GM23338 (cell line): ENCODE data around the gene TPRX1. TPM values are rescaled to one million over a fixed set of nuclear protein-coding genes. Genes with fewer than 3 reads are reported as not detected.
"Not testable (repeated sequence)": the region's sequence is repeated elsewhere in the genome, so short reads cannot be mapped to it uniquely, and the experiment has no call there.

Source experiments
- ATAC-seq: fragments of 200-7000 bp; cut with Tn5 transposase; 3 replicates; pipeline ENCODE4 v1.9.1; 2020
- DNase-seq: peaks from one replicate; pipeline ENCODE4 v3.0.0-alpha.2; 2015; ENCODE audit warnings: low spot score
- H2AFZ ChIP-seq: fragments of 200-600 bp; sonication (generic); 2 replicates; pipeline ENCODE4 v1.8.0; 2016; ENCODE audit warnings: antibody characterized with exemption, mild to moderate bottlenecking, moderate library complexity
- H3F3A ChIP-seq: fragments of 200-600 bp; sonication (generic); replicated peaks from 2 replicates; pipeline ENCODE4 v1.8.0; 2017; ENCODE audit warnings: antibody characterized with exemption, mixed run types, low read depth
- H3K27ac ChIP-seq: fragments of 200-600 bp; sonication (generic); 2 replicates; pipeline ENCODE4 v1.6.1; 2016; ENCODE audit warnings: low read depth
- H3K27me3 ChIP-seq: fragments of 200-600 bp; sonication (generic); 2 replicates; pipeline ENCODE4 v1.8.0; 2016; ENCODE audit warnings: mild to moderate bottlenecking, mixed run types, moderate library complexity; ENCODE audit not compliant: insufficient read depth
- H3K36me3 ChIP-seq: fragments of 200-600 bp; sonication (generic); 2 replicates; pipeline ENCODE4 v1.8.0; 2016; ENCODE audit warnings: mild to moderate bottlenecking; ENCODE audit not compliant: insufficient read depth
- H3K4me1 ChIP-seq: fragments of 200-600 bp; sonication (generic); 2 replicates; pipeline ENCODE4 v1.8.0; 2016; ENCODE audit warnings: mild to moderate bottlenecking, moderate library complexity; ENCODE audit not compliant: insufficient read depth
- H3K4me2 ChIP-seq: fragments of 200-600 bp; sonication (generic); 2 replicates; pipeline ENCODE4 v1.7.1; 2017; ENCODE audit warnings: mixed run types
- H3K4me3 ChIP-seq: fragments of 200-600 bp; sonication (generic); 2 replicates; pipeline ENCODE4 v1.6.1; 2016; ENCODE audit warnings: mixed run types
- H3K79me2 ChIP-seq: fragments of 200-600 bp; sonication (generic); replicated peaks from 2 replicates; pipeline ENCODE4 v1.8.0; 2017; ENCODE audit warnings: mild to moderate bottlenecking; ENCODE audit not compliant: insufficient read depth
- H3K9me2 ChIP-seq: fragments of 200-600 bp; sonication (generic); 2 replicates; pipeline ENCODE4 v1.8.0; 2017; ENCODE audit not compliant: insufficient read depth
- H4K20me1 ChIP-seq: fragments of 200-600 bp; sonication (generic); replicated peaks from 2 replicates; pipeline ENCODE4 v1.8.0; 2017; ENCODE audit warnings: mild to moderate bottlenecking; ENCODE audit not compliant: insufficient read depth
- H3K27ac Mint-ChIP-seq: 2 replicates; pipeline ENCODE4 v1.8.0; 2020; ENCODE audit warnings: inconsistent platforms, mild to moderate bottlenecking, moderate library complexity, mixed read lengths
- H3K27me3 Mint-ChIP-seq: 3 replicates; pipeline ENCODE4 v1.8.0; 2022; ENCODE audit warnings: low read depth, mild to moderate bottlenecking, moderate library complexity, mixed read lengths, inconsistent platforms; ENCODE audit not compliant: insufficient read depth, poor library complexity
- H3K36me3 Mint-ChIP-seq: 3 replicates; pipeline ENCODE4 v1.8.0; 2021; ENCODE audit warnings: low read depth, mild to moderate bottlenecking, inconsistent platforms, moderate library complexity, mixed read lengths
- H3K4me1 Mint-ChIP-seq: 3 replicates; pipeline ENCODE4 v1.8.0; 2020; ENCODE audit warnings: mild to moderate bottlenecking, inconsistent platforms, mixed read lengths
- H3K4me3 Mint-ChIP-seq: 3 replicates; pipeline ENCODE4 v1.8.0; 2021; ENCODE audit warnings: moderate library complexity, mild to moderate bottlenecking, inconsistent platforms, mixed read lengths
- H3K9me3 Mint-ChIP-seq: 3 replicates; pipeline ENCODE4 v1.8.0; 2020; ENCODE audit warnings: moderate library complexity, mild to moderate bottlenecking, inconsistent platforms, mixed read lengths
- CREB1 ChIP-seq: fragments of 250-450 bp; sonication (Bioruptor Pico); IDR thresholded peaks from 2 replicates; pipeline ENCODE4 v1.5.0; 2020; ENCODE audit warnings: low read depth, mild to moderate bottlenecking, moderate library complexity
- ETS1 ChIP-seq: IDR thresholded peaks from 2 replicates; pipeline ENCODE4 v1.6.1; 2016; ENCODE audit warnings: antibody characterized with exemption
- EZH2 ChIP-seq: fragments of 200-600 bp; sonication (generic); IDR thresholded peaks from one replicate; pipeline ENCODE4 v1.8.0; 2017; ENCODE audit warnings: antibody characterized with exemption, mild to moderate bottlenecking, low read depth; ENCODE audit not compliant: unreplicated experiment
- NANOG ChIP-seq: IDR thresholded peaks from 2 replicates; pipeline ENCODE4 v1.6.1; 2016; ENCODE audit warnings: antibody characterized with exemption, borderline replicate concordance
- REST ChIP-seq: IDR thresholded peaks from one replicate; pipeline ENCODE4 v1.6.1; 2018; ENCODE audit warnings: antibody characterized with exemption; ENCODE audit not compliant: unreplicated experiment
- ZNF114 ChIP-seq: fragments of 250-450 bp; sonication (Bioruptor Pico); IDR thresholded peaks from 2 replicates; pipeline ENCODE4 v1.5.0; 2020; ENCODE audit warnings: mild to moderate bottlenecking, moderate library complexity
- ZNF462 ChIP-seq: fragments of 250-450 bp; sonication (Bioruptor Pico); IDR thresholded peaks from 2 replicates; pipeline ENCODE4 v1.5.0; 2020; ENCODE audit warnings: mild to moderate bottlenecking, moderate library complexity
- polyA plus RNA-seq: library from polyadenylated mRNA; unstranded; fragments of >200 nt; fragmentation: Nextera tagmentation; extraction: Ambion mirVana; gene quantifications from 2 replicates; pipeline ENCODE4 v1.2.1, GENCODE V29; 2016
- total RNA-seq: library from RNA; depleted of rRNA; stranded (reverse); fragments of >200 nt; shearing (Covaris generic); gene quantifications from 2 replicates; pipeline ENCODE4 v1.2.3, GENCODE V29; 2014

The TPRX1 gene
- total and polyA plus RNA-seq, 2 experiments from 2014 or later, result 0.28 TPM; not detected in 1

- Histone ChIP-seq H3K27me3 (no peaks in the 10 kb centered on the region), H3K27ac (no peak overlapping the region), H3K4me3 (no peak overlapping the region), H4K20me1 (no peaks in the 10 kb centered on the region), H3F3A (no peaks in the 10 kb centered on the region), H3K4me1 (no peaks in the 10 kb centered on the region), H2AFZ (no peak overlapping the region), H3K36me3 (no peaks in the 10 kb centered on the region), H3K79me2 (no peaks in the 10 kb centered on the region), H3K9me2 (no peaks in the 10 kb centered on the region), H3K4me2 (no peak overlapping the region)
- H3K4me3 Mint-ChIP-seq, result no peak overlapping the region
- peaks cover 6% of the 10 kb centered on the region for H3K27me3 Mint-ChIP-seq
- no peak for ATAC-seq
- H3K36me3 Mint-ChIP-seq, result no peaks in the 10 kb centered on the region
- no peaks in the 10 kb centered on the region for H3K9me3 Mint-ChIP-seq
- DNase-seq, result no peak
- TF ChIP-seq REST, result no peak
- TF ChIP-seq CREB1 (CRISPR knock-in tag), result no peak
- no peak for TF ChIP-seq ETS1
- no peak for TF ChIP-seq ZNF114 (CRISPR knock-in tag)
- TF ChIP-seq NANOG, result no peak
- H3K4me1 Mint-ChIP-seq, result no peaks in the 10 kb centered on the region
- no peak overlapping the region for H3K27ac Mint-ChIP-seq
These were observed 2.1 kb upstream of the TPRX1 start for GRCh38 chr19:47806435-47806834.

- H3K27me3 Mint-ChIP-seq, result peaks cover 3% of the 10 kb centered on the region
- Histone ChIP-seq H4K20me1 (no peaks in the 10 kb centered on the region), H3K79me2 (no peaks in the 10 kb centered on the region), H3K27me3 (no peaks in the 10 kb centered on the region), H3K9me2 (no peaks in the 10 kb centered on the region), H3K4me2 (no peak overlapping the region), H3F3A (no peaks in the 10 kb centered on the region), H2AFZ (no peak overlapping the region), H3K4me1 (no peaks in the 10 kb centered on the region), H3K36me3 (no peaks in the 10 kb centered on the region), H3K27ac (no peak overlapping the region), H3K4me3 (no peak overlapping the region)
- no peaks in the 10 kb centered on the region for H3K36me3 Mint-ChIP-seq
- H3K9me3 Mint-ChIP-seq, result peaks cover 3% of the 10 kb centered on the region; the same call in 1 of the 3 replicates
- no peak for DNase-seq
- TF ChIP-seq CREB1 (CRISPR knock-in tag) (no peak), EZH2 (no peak), ZNF462 (CRISPR knock-in tag) (no peak)
- H3K4me3 Mint-ChIP-seq, result no peak overlapping the region
- no peak for ATAC-seq
- no peak overlapping the region for H3K27ac Mint-ChIP-seq
- H3K4me1 Mint-ChIP-seq, result no peaks in the 10 kb centered on the region
These were observed 962 bp upstream of the TPRX1 start for GRCh38 chr19:47805313-47805712.

GRCh38 chr19:47803671-47804070 is 680 bp downstream of the TPRX1 start:
- H3K9me2 ChIP-seq, H3K4me3 Mint-ChIP-seq, H2AFZ ChIP-seq, H3K4me1 Mint-ChIP-seq, H3F3A ChIP-seq, H3K9me3 Mint-ChIP-seq, H3K27me3 ChIP-seq, H3K4me3 ChIP-seq, DNase-seq, H3K27ac Mint-ChIP-seq, H3K4me1 ChIP-seq, H3K4me2 ChIP-seq, H3K36me3 ChIP-seq, H3K36me3 Mint-ChIP-seq, H3K27ac ChIP-seq, H3K27me3 Mint-ChIP-seq, H3K79me2 ChIP-seq, H4K20me1 ChIP-seq: not testable (repeated sequence)
- ATAC-seq, result peak; percentile 18
